HG03342 (cell line): Measurements from ENCODE around the gene KIAA0232.

Experiments
- ATAC-seq: cut with Tn5 transposase; IDR thresholded peaks from one replicate; pipeline ENCODE4 v1.9.1; 2021; ENCODE audit warnings: mild to moderate bottlenecking, moderate library complexity; ENCODE audit not compliant: unreplicated experiment

The KIAA0232 gene

GRCh38 chr4:6782147-6782845 is at the start of gene KIAA0232:
Gene KIAA0232 (plus strand): TSS chr4:6782727. CDS start chr4:6824454, 41,727 bp downstream.
- ATAC-seq, result peak; percentile 67

GRCh38 chr4:6733358-6734164 is 49.0 kb upstream of the KIAA0232 start:
- ATAC-seq, result no peak

GRCh38 chr4:6734165-6734786 is 48.3 kb upstream of the KIAA0232 start:
- no peak for ATAC-seq

DNA sequence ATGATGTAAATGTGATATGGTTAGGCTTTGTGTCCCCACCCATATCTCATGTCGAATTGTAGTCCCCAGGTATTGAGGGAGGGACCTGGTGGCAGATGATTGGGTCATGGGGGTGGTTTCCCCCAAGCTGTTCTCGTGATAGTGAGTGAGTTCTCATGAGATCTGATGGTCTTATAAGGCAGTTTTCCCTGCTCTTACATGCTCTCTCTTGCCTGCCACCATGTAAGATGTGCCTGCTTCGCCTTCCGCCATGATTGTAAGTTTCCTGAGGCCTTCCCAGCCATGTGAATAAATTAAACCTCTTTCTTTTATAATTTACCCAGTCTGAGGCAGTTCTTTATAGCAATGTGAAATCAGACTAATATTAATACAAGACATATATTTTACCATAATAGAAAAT is 42.6 kb upstream of the KIAA0232 start:
- no peak for ATAC-seq

- no peak for ATAC-seq
These were observed 42.2 kb upstream of the KIAA0232 start for GRCh38 chr4:6740347-6740746.

DNA sequence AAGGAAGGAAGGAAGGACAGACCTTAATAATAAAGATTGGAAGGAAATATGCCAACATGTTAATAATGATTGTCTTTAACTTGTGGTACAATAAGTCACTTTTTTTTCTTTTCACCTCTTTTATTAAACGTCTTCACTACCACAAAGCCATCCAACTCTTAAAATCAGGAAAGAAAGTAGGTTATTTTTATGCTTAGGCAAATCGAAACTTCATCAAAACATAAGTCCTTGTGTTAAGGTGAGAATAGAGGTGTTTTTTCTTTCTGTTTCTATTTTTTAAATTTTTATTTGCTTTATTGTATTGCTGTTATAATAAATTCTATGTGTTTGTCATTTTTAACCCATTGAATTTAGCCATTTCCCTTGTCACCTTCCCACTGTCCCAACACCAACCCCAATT is 40.0 kb upstream of the KIAA0232 start:
- ATAC-seq, result no peak

DNA sequence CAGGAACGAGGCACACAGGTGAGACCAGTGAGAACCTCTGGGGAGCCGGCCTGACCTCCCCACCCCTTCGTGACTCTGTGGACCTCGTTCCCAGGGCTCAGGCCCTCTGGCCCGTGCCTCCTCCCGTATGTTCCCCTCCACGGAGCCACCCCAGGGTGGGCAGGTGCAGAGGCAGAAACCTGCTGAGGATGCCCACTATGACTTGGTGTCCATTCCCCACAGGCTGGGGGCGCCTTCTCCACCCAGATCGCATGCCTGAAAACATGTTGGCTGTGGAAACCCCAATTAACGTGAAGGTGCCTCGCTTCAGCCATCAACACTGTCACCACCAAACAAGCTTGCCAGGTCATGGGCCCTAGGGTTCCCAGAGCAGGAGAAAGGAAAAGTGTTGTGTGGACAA is 39.5 kb upstream of the KIAA0232 start:
- no peak for ATAC-seq

DNA sequence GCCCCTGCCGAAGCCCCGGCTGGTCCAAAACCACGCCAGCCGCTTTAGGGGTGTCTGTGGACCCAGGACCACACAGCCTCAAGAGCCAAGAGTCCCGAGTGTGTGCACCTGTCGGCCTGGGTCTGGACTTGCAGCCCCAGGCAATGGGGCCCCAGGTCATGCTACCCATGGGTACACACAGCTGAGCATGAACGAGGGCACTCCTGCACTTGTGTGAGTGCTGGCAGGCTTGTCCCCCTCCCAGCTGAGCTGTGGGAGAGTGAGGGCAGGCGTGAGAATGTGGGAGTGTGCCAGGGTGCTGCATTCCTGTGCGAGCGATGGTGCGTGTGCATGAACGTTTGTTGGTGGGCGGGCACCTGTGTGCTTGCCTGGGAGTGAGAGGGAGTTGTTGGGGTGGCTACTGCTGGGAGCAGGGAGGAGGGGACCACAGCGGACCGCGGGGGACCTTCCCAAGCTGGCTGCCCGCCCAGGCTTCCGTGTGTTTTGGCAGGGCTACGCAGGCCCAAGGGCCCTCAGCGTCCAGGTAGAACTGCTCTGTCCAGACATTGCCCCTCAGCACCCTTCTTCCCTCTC is 35.7 kb upstream of the KIAA0232 start:
- ATAC-seq, result no peak

DNA sequence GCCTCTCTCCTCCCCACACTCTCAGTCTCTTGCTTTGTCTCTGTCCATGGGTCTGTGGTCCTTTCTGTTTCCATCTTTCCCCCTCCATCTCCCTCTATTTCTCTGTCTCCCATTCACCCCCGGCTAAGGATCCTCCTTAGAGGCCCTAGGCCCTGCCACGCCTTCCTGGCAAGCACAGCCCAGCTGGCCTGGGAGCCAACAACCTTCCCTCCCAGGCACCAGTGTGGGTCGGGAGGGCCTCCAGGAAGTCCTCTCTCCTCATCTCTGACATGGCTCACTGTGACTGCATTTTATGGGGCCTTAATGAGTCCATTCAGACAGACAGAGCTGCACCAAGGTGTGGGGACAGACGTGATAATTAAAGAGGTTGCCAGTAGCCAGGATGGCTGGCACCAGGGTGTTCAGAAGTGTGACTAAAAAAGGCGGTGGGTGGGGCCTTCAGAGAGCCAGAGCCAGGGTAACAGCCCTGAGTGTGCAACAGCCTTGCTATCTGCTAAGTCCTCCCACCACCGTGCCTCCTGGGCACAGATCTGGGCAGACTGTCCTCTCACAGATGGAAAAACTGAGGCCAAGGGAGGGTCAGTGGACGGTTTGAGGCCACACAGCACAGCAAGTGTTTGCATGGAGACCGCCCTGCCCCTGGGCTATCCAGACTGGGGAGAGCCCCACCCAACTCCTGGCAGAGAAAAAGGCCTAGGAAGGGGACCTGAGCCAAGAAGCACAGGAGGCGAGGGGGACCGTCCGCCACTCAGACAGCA is 35.1 kb upstream of the KIAA0232 start:
- no peak for ATAC-seq

GRCh38 chr4:6748286-6748685 is 34.2 kb upstream of the KIAA0232 start:
- ATAC-seq, result no peak

DNA sequence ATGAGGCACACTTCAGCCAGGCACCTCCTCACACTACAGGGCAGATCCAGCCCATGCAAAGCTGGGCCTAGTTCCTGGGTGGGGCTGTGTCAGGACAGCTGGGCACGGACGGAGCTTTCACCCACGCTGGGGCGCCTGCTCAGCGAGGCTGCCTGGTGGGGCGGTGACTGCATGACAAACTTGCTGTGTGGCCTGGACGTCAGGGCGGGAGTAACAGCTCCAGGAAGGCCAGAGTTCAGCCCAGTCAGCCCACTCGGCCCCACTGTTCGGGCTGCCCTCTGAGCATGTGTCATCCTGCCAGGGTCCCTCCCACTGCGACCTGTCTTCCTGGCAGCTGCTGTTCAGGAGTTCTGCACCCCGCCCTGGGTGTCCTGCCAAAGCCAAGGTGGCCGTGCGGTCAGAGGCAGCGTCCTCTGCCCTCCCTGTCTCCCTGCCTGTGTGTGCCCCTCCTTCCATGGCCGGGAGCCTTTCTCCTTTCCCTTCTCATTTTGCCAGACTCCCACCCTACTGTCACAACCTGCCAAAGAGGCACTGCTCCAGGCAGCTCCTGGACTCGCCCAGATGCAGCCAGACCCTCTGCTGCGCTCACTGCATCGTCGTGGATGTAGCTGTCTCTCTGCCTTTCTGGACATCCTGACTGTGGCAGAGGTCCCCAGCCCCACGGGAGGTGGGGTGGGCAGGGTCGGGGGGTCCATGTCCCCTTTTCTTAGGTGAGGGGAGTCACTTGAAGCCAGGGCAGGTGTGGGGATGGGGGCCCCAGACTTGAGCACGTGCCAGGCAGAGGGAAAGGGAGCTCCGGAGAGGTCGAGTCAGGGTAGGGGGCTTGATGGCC is 33.0 kb upstream of the KIAA0232 start:
- ATAC-seq, result no peak

DNA sequence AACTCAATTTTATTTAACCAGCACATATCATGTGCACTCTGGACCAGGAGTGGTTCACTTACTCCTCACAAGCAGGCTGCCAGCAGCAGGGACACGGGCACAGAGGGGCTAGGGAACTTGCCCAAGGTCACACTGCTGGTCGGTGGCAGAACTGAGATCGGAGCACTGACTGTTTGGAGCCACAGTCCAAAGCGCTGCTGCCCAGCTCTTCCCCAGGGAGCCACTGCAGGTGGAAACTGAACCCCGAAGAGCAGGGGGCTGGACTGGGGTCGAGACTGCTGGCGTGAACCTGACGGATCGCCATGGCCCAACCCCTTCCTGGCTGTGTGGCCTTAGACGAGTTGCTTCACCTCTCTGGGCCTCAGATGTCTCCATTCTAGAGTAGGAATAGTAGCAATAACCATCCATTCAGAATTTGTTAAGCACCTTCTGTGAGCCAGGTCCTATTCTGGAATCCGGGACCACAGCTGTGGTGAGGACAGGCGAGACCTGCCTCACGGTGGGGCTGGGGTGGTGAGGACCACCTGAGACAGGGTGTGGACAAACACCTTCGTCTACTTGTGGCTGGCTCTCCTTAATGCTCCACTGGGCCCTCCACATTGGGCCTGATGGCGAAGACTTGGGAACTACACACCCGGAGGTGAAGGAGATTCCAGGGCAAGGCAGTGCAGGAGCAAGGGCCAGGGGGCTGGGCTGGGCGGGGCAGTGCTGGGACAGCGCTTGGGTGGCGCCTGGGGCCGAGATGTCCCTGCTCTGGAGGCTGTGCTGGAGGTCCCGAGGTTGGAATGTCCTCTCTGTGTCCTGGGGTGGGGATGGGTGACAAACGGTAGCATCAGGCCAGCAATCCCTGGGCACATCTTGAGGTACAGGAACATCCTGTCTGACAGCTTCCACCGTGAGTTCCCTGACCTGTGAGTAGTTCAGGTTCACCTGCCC is 32.0 kb upstream of the KIAA0232 start:
- ATAC-seq, result no peak

GRCh38 chr4:6751611-6752485 is 30.7 kb upstream of the KIAA0232 start:
- ATAC-seq, result no peak

DNA sequence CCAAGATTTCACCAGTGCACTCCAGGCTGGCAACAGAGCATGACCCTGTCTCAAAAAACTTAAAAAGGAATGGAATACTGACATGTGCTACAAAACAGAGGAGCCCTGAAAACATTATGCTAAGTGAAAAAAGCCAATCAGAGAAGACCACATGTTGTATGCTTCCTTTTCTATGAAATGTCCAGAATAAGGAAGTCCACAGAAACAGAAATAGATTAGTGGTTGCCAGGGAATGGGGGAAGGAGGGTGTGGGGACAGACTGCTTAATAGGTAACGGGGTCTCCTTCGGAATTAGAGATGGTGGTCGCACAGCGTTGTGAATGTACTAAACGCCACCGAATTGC is 30.1 kb upstream of the KIAA0232 start:
- no peak for ATAC-seq

DNA sequence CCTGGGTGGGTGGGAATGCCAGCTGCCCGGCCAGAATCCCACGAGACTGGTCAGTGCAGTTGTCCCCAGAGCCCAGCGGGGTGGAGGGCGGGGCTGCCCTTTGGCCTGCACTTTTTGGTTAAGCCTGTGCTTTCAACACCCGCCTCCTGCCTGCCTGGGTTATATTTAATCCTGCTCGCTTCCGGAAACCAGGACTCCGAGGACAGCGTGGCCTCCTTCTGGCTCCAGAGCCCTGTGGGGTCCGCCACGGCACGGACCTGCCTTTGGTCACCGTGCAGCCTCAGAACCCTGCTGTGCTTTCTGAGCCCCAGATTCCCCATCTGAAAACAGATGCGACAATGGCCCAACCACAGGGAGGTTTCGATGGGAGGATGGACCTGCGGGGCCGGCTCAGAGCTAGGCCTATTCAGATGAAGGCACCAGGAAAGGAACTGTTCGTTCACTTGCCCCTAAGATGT is 29.4 kb upstream of the KIAA0232 start:
- ATAC-seq, result no peak

- no peak for ATAC-seq
These were observed 28.6 kb upstream of the KIAA0232 start for GRCh38 chr4:6753891-6754290.

- ATAC-seq, result no peak
These were observed 27.9 kb upstream of the KIAA0232 start for GRCh38 chr4:6754481-6755087.
